ENCODE measurements around the gene TOMM7.

The TOMM7 gene

DNA sequence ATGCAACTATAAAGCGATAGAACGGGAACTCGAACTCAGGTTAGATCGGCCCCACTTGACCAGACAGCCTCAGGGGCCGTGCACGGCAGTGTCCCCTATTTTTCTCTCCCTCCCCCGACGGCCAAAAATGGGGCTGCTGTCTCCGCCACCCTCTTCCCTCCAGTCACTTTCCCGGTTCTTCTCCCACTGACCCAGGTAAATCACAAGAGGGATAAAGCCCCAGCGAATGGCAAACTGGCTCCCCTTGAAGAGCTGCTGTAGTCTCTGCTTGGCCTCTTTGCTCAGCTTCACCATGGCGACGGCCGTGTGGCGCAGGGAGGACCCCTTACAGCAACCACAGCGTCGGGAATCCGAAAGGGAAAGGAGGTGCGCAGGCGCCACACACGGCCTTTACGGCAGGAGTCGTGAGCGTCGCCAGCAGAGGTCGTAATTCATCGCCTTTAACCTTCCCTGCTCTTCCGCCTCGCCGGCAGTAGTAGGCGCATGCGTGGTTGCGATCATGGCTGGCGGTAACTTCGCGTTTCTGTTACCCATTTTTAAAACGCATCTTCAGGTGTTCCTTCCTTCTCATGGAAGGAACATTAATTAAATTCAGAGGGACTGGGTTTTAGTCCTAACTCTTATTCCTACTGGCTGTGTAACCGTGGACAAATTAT, at the start of gene TOMM7:
Gene TOMM7, minus strand, starts transcription at position 364 of the 656 bp plus-strand sequence. Its CDS starts 70 bp downstream, at position 294.
- DNase-seq: peak; percentile 77

DNA sequence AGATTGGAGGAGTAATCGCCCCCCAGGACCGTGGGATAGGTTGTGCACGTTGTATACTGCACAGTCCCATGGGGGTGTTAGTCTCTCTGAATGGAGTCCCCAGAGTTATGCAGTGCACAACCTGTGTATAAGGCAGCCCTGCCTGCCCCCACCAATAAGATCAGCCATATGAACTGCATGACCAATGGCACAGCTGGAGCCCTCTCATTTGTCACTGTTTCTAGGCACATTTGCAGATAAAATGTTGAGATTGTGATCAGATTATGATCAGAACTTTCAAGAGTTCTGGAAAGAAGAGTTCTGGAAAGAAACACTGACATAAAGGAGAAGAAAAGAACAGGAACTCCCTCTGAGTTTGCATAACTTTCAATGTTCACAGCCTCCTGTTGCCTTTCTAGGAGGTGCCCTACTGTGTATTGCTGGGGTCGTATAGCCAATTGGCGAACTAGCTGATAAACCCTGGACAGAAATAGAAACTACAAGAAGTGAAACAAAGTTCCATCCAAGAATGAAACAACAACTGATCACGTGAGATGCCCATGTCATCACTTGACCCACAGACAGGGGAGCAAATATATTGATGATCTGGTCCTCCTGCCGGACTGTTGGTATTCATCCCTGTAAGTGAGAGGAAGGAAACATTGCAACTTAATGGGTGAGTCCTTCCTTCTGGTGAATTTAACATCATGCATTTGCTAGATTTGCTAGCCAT, 49.6 kb upstream of the TOMM7 start:
- no peak for DNase-seq

DNA sequence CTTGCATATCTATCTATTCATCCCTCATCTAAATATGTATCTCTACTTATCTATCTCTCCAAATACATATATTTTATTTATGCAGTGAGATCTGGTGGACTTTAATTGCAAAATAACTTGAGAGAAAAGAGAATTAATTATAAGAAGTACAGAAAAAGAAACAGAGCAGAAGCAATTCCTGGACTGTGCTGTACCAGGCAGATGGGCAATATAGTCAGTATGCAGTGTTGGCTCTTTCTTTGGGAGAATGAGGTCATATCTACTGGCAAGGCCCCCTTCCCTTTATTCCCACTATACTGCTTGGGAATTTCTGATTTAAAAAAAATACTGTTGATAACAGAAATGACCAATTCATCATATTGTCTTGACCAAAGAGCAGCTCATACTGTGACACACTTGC, 49.0 kb upstream of the TOMM7 start:
- no peak for DNase-seq

DNA sequence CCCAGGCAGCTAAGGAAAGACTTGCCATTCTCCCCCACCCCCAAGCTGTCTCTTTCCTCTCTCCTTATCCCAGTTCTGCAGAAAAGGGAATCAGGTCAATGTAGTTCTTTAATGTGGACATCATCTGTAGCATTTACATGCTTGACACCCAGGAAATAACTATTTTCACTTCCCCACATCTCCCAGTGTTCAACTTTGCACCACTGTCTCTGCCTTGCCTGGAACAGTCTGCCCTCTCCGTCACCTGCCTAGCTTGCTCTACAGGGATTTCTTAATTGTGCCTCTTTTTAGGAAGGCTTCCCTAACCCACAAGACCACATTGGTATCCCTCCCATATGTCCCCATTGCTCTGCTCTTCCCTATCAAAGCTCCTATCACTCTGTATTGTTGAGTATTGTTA, 45.9 kb upstream of the TOMM7 start:
- DNase-seq: no peak

DNA sequence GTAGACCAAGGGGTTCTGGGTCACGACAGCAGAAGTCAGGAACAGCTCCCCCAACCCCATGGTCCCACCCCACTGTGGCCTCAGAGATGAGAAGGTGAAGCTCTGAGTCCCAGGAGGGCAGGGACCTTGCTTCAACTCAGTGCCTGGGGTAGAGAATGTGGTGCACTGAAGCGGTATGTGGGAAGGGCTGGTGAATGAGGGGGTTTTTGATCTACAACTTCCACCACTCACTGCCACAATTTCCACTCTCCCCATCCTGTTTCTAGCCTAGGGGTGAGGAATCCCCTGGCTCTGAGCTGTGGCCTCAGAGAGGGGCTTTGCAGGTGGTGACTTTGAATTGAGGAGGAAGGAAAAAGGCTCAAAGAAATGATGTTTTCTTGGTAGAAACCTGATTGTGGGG, 44.9 kb upstream of the TOMM7 start:
- no peak for DNase-seq

DNA sequence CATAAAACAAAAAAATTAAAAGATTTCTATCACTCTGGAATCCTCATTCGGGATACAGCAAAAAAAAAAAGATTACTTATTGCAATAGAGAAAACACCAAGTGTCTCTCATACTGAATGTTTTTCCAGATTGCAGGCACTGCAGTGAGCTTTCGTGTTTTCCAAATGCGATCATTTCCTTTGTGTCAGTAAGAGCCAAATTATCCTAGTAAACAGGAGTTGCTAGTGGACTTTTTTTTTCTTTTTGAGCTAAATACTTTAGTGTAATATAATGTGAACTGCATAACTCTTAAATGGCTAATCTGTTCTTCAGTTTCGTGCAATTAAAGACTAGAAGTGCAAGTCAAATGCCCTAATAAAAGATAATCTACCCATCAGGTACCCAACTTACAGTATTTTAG, 44.4 kb upstream of the TOMM7 start:
- DNase-seq: no peak

DNA sequence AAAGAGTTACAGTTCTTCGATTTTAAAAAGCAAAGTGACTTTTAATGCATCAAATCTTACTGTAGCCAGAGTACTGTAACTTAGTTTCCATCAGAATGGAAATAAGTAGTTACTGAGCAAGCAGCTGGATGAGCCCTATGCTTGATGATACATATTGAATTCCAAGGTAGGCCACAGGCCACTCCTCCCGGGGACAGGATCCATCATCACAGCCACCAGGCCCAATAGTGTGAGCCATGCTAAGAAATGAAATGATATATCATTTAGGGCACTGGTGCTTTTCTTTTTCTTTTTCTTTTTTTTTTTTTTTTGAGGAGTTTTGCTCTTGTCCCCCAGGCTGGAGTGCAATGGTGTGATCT, 42.9 kb upstream of the TOMM7 start:
- no peak for DNase-seq

DNA sequence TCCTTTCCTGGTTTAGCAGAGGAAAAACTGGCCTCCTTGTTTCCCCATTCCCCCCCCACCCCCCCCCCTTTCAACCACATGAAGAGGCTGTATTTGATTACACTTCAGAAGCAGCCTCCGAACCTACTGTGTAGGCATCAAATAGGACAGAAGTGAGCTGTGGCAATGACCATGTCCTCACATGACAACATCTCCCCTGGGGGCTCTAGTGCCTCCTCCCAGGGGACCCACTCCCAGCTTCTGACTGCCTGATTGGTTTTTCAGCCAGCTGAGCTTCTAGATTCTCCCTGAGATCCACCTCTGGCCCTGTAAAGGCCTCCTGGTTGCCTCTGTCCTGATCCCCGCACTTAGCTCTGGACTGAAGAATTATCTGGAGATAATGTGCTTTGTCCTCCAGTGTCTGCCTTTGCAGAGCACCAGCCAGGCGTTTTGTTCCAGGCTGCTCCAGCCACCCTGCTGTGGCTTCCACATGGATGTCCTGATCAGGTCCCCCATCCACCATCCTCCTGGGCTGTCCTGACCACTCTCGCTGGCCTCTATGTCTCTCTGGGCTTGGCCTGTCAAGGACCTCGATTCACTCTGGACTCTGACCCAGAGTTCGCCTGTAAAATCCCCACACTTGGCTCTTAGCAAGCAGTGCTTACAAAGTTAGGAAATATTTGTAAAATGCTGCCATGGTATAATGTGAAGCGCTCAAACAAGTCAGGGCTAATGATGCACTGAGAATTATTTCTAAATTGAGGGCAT, 42.4 kb upstream of the TOMM7 start:
- DNase-seq: no peak

DNA sequence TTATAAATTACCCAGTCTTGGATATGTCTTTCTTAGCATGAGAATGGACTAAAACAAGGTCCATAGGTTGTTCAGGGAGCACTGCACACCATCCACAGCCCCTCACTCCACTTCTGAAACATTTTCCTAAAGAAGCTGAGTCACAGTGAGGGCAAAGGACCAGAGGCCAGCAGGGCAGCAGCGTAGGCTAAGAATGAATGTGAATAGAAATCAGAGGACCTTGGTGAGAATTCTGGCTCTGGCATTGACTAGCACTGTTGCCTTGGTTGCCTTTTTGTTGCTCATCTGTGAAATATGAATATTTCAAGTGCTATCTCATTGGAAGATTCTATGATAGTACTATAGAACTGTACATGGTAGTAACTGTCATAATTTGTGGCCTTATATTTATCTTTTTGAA, 41.7 kb upstream of the TOMM7 start:
- DNase-seq: no peak

DNA sequence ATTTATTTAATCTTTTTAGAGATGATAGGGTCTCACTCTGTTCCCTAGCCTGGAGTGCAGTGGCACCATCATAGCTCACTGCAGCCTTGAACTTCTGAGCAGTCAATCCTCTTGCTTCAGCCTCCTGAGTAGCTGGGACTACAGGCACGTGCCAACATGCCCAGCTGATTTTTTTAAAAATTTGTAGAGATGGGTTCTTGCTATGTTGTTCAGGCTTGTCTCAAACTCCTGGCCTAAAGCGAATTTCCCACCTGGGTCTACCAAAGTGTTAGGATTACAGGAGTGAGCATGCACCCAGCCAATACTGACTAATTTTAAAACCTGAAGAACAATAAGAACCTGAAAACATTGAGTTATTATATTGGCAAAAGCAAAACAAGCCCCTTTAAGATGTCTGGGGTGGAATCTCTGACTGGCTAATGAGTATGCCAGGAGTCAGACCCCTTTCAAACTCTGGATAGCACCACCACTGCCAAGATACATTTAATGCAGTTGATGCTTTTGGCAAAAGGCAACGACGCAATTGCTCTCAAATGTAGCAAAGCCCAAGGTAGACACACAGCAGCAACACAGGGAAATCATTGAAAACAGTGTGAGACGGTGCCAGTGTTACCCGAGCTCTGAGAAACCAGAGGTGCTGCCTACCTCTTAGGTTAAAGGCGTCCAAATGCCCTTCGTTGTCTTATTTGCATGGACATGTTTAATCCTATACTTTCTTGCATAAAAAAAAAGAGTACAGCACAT, 40.7 kb upstream of the TOMM7 start:
- DNase-seq: no peak

DNA sequence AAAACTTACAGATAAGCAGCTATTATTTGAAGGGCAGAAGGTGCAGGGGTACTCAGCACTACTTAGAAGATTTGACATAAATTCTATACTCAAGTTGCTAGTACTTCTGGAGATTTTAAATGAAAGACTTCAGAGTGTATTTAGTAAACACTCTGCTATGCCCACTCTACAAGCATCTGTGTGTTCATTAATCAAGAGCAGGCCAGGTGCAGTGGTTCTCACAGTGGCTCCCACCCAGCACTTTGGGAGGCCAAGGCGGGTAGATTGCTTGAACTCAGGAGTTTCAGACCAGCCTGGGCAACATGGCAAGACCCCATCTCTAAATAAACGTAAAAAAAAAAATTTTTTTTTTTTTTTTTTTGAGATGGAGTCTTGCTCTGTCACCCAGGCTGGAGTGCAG, 38.9 kb upstream of the TOMM7 start:
- no peak for DNase-seq

DNA sequence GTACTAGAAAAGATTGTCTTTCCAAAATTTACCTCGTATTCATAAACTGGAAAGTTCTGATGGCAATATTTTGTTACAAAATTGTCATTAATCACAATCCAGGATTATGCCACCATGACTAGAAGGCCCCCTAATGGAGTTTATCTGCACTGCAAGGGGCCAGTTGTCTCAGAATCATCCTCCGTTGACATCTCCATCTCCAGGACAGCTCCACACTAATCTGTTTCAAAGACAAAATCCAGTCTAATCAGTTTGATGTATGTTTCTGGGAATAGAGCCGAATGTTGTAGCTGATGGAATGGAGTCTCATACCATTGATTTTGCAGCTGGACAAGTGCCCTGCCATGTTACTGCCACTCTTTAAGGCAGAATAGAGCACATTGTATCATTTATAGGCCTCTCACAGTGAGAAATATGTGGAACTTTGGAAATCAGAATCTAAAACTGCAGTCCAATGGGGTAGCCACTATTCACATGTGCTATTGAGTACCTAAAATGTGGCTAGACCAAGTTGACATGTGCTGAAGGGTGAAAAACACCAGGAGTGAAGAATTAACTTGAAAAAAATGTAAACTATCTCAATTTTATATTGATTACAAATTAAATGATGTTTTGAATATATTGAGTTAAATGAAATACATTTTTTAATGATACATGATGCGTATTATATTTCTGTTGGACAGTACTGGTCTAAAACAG, 38.3 kb upstream of the TOMM7 start:
- no peak for DNase-seq

DNA sequence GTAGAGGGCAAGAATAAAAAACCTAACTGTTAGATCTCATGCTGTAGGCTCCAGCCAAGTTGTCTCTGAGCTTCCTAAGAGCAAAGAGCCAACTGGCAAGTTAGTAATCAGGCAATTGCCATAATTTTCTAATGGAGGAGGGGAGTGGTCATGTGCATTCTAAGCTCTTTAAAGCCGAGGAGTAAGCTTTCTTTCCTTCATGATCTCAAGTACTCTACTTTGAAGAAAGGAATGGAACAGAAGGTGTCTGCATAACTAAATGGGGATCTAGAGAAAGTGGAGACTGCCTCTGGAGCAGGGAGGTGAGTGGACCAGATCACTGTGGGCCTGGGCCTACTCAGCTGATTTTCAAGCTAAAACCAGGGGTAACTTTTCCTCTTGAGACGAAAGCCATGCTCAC, 37.7 kb upstream of the TOMM7 start:
- DNase-seq: no peak

DNA sequence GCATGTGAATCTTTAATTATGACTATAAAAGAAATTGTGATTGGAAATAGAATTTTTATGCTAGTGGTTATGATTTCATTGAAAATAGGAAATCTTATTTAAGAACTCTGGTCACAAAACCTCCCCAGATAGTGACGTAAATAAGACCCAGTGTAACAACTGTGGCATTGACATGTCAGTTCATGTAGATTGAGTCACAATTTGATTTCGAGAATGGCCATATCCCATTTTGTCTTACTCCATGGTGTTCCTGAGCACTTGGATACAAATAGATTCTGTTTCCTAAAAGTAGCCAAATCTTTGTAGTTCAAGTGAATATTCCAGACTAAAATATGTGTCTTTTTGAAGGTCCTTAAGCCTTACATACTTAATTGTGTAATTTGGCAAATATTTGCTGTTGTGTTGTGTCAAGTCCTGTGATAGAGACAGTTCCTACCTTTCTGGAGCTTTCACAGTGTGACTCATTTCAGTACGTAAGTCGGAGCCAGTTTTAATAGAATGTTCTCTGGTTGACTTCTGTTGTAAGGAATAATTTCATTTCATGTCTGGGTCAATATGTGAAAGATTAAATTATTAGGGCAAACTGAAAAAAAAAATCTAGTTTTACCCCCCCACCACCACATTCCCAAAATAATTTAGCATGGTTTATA, 37.1 kb upstream of the TOMM7 start:
- DNase-seq: no peak

DNA sequence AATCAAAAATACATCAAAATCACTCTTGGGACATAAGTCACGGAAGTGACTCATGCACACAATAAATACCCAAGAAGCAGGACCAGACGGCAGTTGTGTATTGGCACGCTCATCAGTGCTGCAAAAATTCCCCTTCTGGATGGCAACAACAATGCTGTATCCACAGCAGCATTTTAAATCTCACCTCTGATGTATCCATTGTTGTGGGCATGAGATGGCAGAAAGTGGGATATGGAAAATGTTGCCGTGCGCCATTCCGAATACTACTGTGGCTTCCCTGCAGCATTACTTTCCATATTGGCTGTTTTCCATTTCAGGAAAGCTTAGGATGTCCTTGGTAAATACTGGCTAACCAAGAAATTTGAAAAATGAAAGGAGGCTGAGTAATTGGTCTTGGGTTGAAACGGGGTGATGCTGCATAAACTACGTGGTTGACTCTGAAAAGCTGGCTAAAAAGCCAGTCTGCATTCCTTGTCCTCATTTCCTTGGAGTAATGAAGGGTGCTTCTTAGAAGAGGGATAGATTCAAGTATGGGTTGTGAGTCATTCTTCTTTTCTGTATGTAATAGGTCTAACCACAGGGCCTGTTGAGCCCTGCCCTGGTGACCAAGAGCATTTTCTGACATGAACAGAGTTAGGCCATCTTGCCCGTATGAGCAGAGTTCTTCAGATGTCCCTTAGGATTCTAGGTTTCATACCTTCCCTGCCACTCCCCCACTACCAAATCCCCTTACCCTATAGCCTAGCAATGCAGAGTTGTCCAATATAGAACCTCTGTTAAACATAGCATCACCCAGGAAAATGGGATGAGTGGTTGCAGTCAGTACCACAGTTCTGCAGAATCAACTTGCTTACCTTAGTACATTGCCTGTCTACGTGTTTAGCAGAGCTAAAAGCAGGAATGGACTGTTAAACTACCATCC, 36.3 kb upstream of the TOMM7 start:
- no peak for DNase-seq

DNA sequence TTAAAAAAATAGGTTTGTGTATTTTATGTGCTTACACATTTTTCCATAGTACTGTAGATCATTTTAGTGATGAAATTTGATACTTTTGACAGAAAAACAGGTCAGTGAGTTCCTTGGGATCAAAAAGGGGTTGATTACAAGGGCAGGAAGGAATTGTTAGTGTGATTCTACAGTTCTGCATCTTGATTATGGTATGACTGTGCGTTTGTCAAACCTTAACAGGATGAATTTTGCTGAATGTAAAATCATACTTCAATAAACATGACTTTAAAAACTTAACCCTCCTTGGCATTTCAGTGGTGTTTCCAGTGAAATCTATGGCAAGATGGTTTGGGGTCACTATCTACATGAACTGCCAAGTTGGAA, 35.6 kb upstream of the TOMM7 start:
- no peak for DNase-seq

DNA sequence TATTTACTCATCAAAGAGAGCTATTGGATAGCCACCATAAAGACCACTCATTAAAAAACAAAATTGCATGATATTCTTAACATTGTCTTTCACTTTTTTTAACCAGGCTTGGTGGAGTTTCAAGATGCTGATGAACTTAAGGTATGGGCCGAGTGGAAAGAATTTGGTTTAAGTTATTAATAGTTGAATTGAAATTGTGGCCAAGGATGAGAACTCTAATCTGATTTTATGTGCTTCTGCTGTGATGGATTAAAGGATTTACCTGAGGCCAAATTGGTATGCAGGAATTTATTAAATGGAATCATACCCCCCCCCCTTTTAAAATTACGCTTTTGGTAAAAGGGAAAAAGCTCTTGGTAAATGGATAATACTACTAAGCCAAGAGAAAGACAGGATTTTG, 33.8 kb upstream of the TOMM7 start:
- DNase-seq: no peak

DNA sequence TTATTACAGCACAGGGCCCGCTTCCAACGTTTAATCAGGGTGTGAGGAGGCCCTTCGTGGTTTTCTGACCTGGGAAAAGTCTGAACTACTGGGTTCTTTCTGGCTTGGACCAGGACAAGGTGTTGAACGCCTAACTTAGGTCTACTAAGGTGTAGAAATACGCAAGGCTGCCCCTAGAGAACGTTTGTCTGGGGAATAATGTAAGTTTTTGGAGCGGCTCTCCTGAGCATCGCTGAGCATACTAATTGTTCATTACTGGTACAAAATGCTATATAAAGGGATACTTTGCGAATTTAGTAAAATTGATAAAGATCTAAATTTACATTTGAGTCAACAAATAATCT, 32.4 kb upstream of the TOMM7 start:
- no peak for DNase-seq

DNA sequence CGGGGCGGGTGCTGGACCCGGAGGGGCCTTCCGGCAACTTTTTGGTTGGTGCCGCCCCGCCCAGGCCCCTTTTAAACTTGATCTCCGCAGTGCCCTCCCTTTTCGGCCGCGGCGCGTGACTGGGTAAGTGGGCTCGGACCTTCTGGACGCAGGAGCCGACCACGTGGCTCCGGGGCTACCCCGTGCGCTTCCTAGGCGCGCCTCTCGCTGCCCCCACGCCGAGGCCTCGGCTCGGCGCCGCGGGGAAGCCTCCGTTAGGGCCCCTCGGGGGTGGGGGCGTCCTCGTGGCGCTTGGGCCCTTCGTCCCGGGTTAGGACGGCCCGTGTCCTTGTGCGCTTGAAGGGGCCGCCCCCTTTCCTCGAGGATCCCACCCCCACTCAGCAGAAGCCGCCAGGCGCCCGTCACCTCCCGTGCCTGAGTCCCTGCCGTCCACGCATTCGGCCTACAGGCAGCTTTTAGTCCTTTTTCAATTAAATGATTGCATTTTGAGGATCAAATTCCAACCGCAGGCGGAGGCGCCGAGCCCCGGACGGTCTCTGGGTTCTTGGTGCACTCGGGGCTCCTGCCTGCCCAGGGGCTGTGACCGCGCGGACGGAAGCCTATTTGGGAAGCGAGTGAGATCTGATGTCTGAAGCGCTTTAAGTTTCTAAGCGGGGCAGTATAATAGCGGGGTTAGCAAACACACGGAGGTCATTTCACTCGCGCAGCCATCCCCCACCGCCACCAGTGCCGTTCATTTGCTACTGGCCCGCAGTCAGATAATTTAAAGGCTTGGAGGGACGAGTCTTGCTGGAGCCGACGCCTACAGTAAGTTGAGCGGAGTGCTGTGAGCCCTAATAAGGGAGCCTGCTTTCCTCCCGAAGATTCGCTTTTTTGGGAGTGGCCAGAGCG, 31.8 kb upstream of the TOMM7 start:
- DNase-seq: no peak

DNA sequence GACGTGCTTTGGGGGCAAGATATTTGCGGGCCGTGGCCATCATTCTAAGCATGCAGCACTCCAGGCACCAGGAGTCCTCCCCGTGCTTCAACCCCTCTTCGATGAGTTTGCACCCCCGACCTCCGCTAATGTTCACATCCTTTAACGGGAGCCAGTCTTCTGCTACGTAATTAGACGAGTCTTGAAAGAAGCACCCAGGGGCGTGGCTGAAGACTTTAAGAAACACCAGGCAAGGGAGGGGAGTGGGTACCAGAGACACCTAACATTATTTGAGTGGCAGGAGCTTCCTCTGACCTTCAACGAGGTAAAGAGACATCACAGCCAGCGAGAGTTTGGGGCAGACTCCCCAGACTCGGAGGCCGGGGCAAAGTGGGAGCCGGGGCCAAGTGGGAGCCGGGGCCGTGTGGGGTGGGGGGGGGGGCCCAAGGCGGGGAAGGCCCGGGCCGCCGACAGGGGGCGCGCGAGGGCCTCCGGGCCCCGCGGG, 31.1 kb upstream of the TOMM7 start:
- peak; percentile 19 for DNase-seq
